ENCODE measurements around the gene BROX. TPM values are rescaled to one million over a fixed set of nuclear protein-coding genes. Genes with fewer than 3 reads are reported as not detected.

The BROX gene
- total and polyA plus RNA-seq, 7 donors, result 10.1 to 37.2 (median 29.5) TPM

GRCh38 chr1:222777977-222778376, 65.6 kb downstream of the BROX start:
- ATAC-seq, result no peak
- intact Hi-C loops (cut with DNase I), result no loop called here
- no peak overlapping the region for H3K27ac ChIP-seq
- 46 to 55% (median 48%) methylated on average over 2 of the region's 2 CpGs for WGBS, 3 donors
- H3K4me3 ChIP-seq, result no peak overlapping the region
- DNase-seq, result no peak
- no peaks in the 10 kb centered on the region for H3K27me3 ChIP-seq (ENCODE audit: insufficient read depth in 3 of 3, low read length in 2 of 3)
- TF ChIP-seq, protein P1, sequence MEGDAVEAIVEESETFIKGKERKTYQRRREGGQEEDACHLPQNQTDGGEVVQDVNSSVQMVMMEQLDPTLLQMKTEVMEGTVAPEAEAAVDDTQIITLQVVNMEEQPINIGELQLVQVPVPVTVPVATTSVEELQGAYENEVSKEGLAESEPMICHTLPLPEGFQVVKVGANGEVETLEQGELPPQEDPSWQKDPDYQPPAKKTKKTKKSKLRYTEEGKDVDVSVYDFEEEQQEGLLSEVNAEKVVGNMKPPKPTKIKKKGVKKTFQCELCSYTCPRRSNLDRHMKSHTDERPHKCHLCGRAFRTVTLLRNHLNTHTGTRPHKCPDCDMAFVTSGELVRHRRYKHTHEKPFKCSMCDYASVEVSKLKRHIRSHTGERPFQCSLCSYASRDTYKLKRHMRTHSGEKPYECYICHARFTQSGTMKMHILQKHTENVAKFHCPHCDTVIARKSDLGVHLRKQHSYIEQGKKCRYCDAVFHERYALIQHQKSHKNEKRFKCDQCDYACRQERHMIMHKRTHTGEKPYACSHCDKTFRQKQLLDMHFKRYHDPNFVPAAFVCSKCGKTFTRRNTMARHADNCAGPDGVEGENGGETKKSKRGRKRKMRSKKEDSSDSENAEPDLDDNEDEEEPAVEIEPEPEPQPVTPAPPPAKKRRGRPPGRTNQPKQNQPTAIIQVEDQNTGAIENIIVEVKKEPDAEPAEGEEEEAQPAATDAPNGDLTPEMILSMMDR (IDR thresholded peaks at IDR 0.05), result no peak
- H3K9me3 ChIP-seq, result no peaks in the 10 kb centered on the region
- no peaks in the 10 kb centered on the region for H3K36me3 ChIP-seq (ENCODE audit: insufficient read depth in 1 of 2, low read depth in 1 of 2)
- H3K4me1 ChIP-seq, result no peaks in the 10 kb centered on the region

DNA sequence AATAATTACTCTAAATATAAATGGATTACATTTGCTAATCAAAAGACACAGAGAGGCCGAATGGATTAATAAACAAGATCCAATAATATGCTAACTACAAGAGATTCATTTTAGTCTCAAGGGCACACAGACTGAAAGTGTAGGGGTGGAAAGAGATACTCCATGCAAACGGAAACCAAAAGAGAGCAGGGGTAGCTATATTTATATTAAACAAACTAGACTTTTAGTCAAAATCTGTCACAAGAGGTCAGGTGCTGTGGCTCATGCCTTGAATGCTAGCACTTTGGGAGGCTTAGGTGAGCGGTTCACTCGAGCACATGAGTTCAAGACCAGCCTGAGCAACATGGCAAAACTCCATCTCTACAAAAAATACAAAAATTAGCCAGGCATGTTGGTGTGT, 68.9 kb downstream of the BROX start:
- WGBS, 3 donors, result 68 to 76% (median 69%) methylated on average over 4 of the region's 4 CpGs
- Histone ChIP-seq H3K9me3 (no peaks in the 10 kb centered on the region), H3K4me1 (no peaks in the 10 kb centered on the region), H3K27me3 (ENCODE audit: insufficient read depth in 3 of 3, low read length in 2 of 3) (no peaks in the 10 kb centered on the region), H3K36me3 (ENCODE audit: insufficient read depth in 1 of 2, low read depth in 1 of 2) (no peaks in the 10 kb centered on the region), H3K4me3 (no peak overlapping the region), H3K27ac (no peak overlapping the region)
- TF ChIP-seq, protein P1 (IDR thresholded peaks at IDR 0.05), result no peak
- no peak for DNase-seq
- ATAC-seq, result no peak
- intact Hi-C loops (cut with DNase I), result no loop called here

DNA sequence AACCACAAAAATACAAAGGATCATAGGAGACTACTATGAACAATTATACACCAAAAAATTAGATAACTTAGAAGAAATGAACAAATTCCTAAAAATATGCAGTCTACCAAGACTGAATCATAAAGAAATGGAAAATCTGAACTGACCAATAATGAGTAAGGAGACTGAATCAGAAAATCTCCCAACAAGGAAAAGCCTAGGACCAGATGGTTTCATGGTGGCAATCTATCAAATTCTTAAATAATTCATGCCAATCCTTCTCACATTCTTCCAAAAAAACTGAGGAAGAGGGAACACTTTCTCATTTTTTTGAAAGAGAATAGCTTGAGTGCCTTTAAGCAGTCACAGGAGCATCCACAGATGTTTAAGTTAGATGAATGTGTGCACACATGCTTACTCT, 70.7 kb downstream of the BROX start:
- Histone ChIP-seq H3K4me3 (no peak overlapping the region), H3K27ac (no peak overlapping the region), H3K36me3 (ENCODE audit: insufficient read depth in 1 of 2, low read depth in 1 of 2) (no peaks in the 10 kb centered on the region), H3K9me3 (no peaks in the 10 kb centered on the region), H3K4me1 (no peaks in the 10 kb centered on the region), H3K27me3 (ENCODE audit: insufficient read depth in 3 of 3, low read length in 2 of 3) (no peaks in the 10 kb centered on the region)
- TF ChIP-seq, protein P1 (IDR thresholded peaks at IDR 0.05), result no peak
- ATAC-seq (no peak), DNase-seq (no peak)
- intact Hi-C loops (cut with DNase I), result no loop called here

GRCh38 chr1:222784371-222784770, 72.0 kb downstream of the BROX start:
- H3K27ac ChIP-seq, result no peak overlapping the region
- ATAC-seq (no peak), DNase-seq (no peak)
- no peaks in the 10 kb centered on the region for H3K9me3 ChIP-seq
- no peak overlapping the region for H3K4me3 ChIP-seq
- no peaks in the 10 kb centered on the region for H3K4me1 ChIP-seq
- 19 to 36% (median 27%) methylated on average over 3 of the region's 3 CpGs for WGBS, 3 donors
- H3K36me3 ChIP-seq (ENCODE audit: insufficient read depth in 1 of 2, low read depth in 1 of 2), result no peaks in the 10 kb centered on the region
- H3K27me3 ChIP-seq (ENCODE audit: insufficient read depth in 3 of 3, low read length in 2 of 3), result no peaks in the 10 kb centered on the region
- TF ChIP-seq, protein P1 (IDR thresholded peaks at IDR 0.05), result no peak
- intact Hi-C loops (cut with DNase I), result no loop called here

Other genes starting within 250 kb of the BROX start
- not detected for gene HHIPL2, start 164.5 kb upstream of the BROX start, total RNA-seq
- under 1 TPM in 2 of 3 donors, not detected in 1; 0.04 TPM for gene HHIPL2, start 164.5 kb upstream of the BROX start, polyA plus RNA-seq
- 1 to 10 TPM; 1.9 to 3.2 (median 2.6) TPM for gene TAF1A, start 122.6 kb upstream of the BROX start, total RNA-seq
- gene TAF1A, start 122.6 kb upstream of the BROX start, polyA plus RNA-seq, result 1 to 10 TPM; 1.2 to 4.9 (median 4.3) TPM
- gene MIA3, start 94.5 kb upstream of the BROX start, total RNA-seq, result 10 to 100 TPM; 45.1 to 62.4 (median 56.1) TPM
- gene MIA3, start 94.5 kb upstream of the BROX start, polyA plus RNA-seq, result 10 to 100 TPM; 23.3 to 41.5 (median 29.5) TPM
- 10 to 100 TPM; 36.8 to 40.3 (median 38.8) TPM for gene AIDA, start 73 bp upstream of the BROX start, total RNA-seq
- 10 to 100 TPM; 17.8 to 57.9 (median 23.9) TPM for gene AIDA, start 73 bp upstream of the BROX start, polyA plus RNA-seq
- gene FAM177B, start 24.6 kb downstream of the BROX start, total RNA-seq, result not detected
- gene FAM177B, start 24.6 kb downstream of the BROX start, polyA plus RNA-seq, result under 1 TPM in 1 of 3 donors, not detected in 2; 0.08 TPM
- gene DISP1, start 102.5 kb downstream of the BROX start, total RNA-seq, result 1 to 10 TPM; 2.8 to 3.7 (median 3.3) TPM
- 1 to 10 TPM; 1.4 to 5.8 (median 2.3) TPM for gene DISP1, start 102.5 kb downstream of the BROX start, polyA plus RNA-seq

Data from psoas muscle (tissue), 8 donors.